SK-N-SH (cell line): ENCODE measurements around the gene MANEAL.

Experiments used
- CTCF ChIP-seq: fragments of 200-600 bp; sonication (generic); IDR thresholded peaks from 2 replicates; pipeline ENCODE4 v1.6.1; 2017; ENCODE audit warnings: antibody characterized with exemption, mild to moderate bottlenecking, moderate library complexity
- NRF1 ChIP-seq: IDR thresholded peaks from 2 replicates; pipeline ENCODE4 v1.6.1; 2012; ENCODE audit warnings: low read depth, mild to moderate bottlenecking, low read length
- RAD21 ChIP-seq: IDR thresholded peaks from 2 replicates; pipeline ENCODE4 v1.6.1; 2012; ENCODE audit warnings: mild to moderate bottlenecking, low read length
- SMC3 ChIP-seq: IDR thresholded peaks from 2 replicates; pipeline ENCODE4 v1.6.1; 2012; ENCODE audit warnings: low read depth, low read length, improper control_type of control experiment
- TAF1 ChIP-seq: IDR thresholded peaks from 2 replicates; pipeline ENCODE4 v1.6.1; 2012; ENCODE audit warnings: low read depth, mild to moderate bottlenecking, low read length, moderate library complexity, borderline replicate concordance

DNA sequence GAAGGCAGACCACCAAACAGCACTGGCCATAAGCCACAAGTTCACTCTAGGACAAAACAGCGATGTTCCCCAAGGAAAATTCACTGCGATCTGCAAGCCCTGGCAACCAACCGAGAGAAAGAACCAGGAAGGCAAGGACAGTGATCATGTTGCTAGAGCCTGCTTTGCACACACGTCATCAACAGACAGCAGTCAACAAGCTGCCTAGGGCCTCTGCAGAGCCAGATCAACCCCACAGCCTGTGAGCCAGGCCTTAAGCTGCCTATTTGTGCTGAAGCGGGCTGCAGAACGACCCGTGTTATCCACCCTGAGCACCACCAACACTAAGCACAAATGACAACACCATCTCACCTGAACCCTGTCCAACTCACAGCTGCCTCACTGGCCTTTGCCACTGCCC lies 20.6 kb downstream of the MANEAL start:
- TF ChIP-seq SMC3 (no peak), RAD21 (no peak), CTCF (no peak), NRF1 (no peak), TAF1 (no peak)
